Uterus (tissue), 2 donors: ENCODE results near the gene SCN1B.

ENCODE experiments used
- POLR2A ChIP-seq, 2 donors: fragments of 450-650 bp; IDR thresholded peaks; one replicate each; pipeline ENCODE4 v1.6.1; 2016; ENCODE audit warnings: antibody characterized with exemption in 2 of 2, mild to moderate bottlenecking in 1 of 2, moderate library complexity in 1 of 2
- TF ChIP-seq, protein P1 (sequence below), 4 experiments: fragments of 200-600 bp in 2 of 4; fragments of 450-650 bp in 2 of 4; sonication (generic) in 2 of 4; IDR thresholded peaks; one replicate each; pipeline ENCODE4 v1.5.1; 2016 to 2019; ENCODE audit warnings: antibody characterized with exemption in 4 of 4, mild to moderate bottlenecking in 2 of 4, moderate library complexity in 1 of 4

DNA sequence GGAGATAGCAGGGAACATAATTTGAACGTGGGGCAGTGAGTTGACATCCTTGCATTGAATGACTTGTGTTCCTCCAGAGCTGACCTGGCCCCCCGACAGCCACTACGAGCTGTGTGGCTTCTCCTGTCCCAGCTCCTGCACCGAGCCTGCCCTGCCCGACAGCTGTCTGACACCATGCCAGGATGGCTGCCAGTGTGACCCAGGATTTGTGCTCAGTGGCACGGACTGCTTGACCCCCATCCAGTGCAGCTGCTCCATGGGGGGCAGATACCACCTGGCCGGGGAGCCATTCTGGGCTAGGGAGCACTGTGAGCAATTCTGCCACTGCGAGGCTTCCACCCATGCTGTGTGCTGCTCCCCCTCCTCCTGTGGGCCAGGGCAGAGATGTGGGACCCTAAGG lies 56.2 kb downstream of the SCN1B start:
- TF ChIP-seq, protein P1, sequence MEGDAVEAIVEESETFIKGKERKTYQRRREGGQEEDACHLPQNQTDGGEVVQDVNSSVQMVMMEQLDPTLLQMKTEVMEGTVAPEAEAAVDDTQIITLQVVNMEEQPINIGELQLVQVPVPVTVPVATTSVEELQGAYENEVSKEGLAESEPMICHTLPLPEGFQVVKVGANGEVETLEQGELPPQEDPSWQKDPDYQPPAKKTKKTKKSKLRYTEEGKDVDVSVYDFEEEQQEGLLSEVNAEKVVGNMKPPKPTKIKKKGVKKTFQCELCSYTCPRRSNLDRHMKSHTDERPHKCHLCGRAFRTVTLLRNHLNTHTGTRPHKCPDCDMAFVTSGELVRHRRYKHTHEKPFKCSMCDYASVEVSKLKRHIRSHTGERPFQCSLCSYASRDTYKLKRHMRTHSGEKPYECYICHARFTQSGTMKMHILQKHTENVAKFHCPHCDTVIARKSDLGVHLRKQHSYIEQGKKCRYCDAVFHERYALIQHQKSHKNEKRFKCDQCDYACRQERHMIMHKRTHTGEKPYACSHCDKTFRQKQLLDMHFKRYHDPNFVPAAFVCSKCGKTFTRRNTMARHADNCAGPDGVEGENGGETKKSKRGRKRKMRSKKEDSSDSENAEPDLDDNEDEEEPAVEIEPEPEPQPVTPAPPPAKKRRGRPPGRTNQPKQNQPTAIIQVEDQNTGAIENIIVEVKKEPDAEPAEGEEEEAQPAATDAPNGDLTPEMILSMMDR (IDR thresholded peaks at IDR 0.05): no peak
- TF ChIP-seq POLR2A (IDR thresholded peaks at IDR 0.05): no peak
